Stromal cell of bone marrow (primary cell): ENCODE data around the gene GOLGB1.

Source experiments
- DNase-seq: peaks from one replicate; pipeline ENCODE4 v3.0.0-alpha.2; 2012; ENCODE audit warnings: low read depth

The GOLGB1 gene

GRCh38 chr3:121740896-121741295 lies 8.6 kb downstream of the GOLGB1 start:
- DNase-seq: no peak

- DNase-seq: no peak
These were observed 9.6 kb downstream of the GOLGB1 start for GRCh38 chr3:121739902-121740301.

- no peak for DNase-seq
These were observed 11.9 kb downstream of the GOLGB1 start for GRCh38 chr3:121737644-121738043.

- DNase-seq: no peak
These were observed 13.4 kb downstream of the GOLGB1 start for GRCh38 chr3:121736112-121736511.

- DNase-seq: no peak
These were observed 14.4 kb downstream of the GOLGB1 start for GRCh38 chr3:121735047-121735696.

- DNase-seq: no peak
These were observed 18.4 kb downstream of the GOLGB1 start for GRCh38 chr3:121730940-121731687.

GRCh38 chr3:121724130-121724529 lies 25.4 kb downstream of the GOLGB1 start:
- DNase-seq: no peak

- no peak for DNase-seq
These were observed 26.1 kb downstream of the GOLGB1 start for GRCh38 chr3:121723485-121723884.

GRCh38 chr3:121722411-121722810 lies 27.1 kb downstream of the GOLGB1 start:
- DNase-seq: no peak

GRCh38 chr3:121720163-121720562 lies 29.4 kb downstream of the GOLGB1 start:
- DNase-seq: no peak

GRCh38 chr3:121719423-121719822 lies 30.1 kb downstream of the GOLGB1 start:
- DNase-seq: no peak

GRCh38 chr3:121718205-121718846 lies 31.2 kb downstream of the GOLGB1 start:
- DNase-seq: no peak

- DNase-seq: no peak
These were observed 39.2 kb downstream of the GOLGB1 start for GRCh38 chr3:121710347-121710746.

- DNase-seq: no peak
These were observed 41.8 kb downstream of the GOLGB1 start for GRCh38 chr3:121707531-121708273.

- DNase-seq: no peak
These were observed 44.0 kb downstream of the GOLGB1 start for GRCh38 chr3:121705541-121705940.

- no peak for DNase-seq
These were observed 45.6 kb downstream of the GOLGB1 start for GRCh38 chr3:121703973-121704372.

- no peak for DNase-seq
These were observed 50.6 kb downstream of the GOLGB1 start for GRCh38 chr3:121698901-121699300.

GRCh38 chr3:121698476-121698875 lies 51.1 kb downstream of the GOLGB1 start:
- no peak for DNase-seq

- DNase-seq: no peak
These were observed 53.4 kb downstream of the GOLGB1 start for GRCh38 chr3:121696186-121696585.

- no peak for DNase-seq
These were observed 57.4 kb downstream of the GOLGB1 start for GRCh38 chr3:121692010-121692699.

- no peak for DNase-seq
These were observed 58.6 kb downstream of the GOLGB1 start for GRCh38 chr3:121690777-121691405.
